OCI-LY7 (cell line): ENCODE results near the gene MORN1. TPM values are rescaled to one million over a fixed set of nuclear protein-coding genes. Genes with fewer than 3 reads are reported as not detected.

Source experiments
- BruUV-seq: library from RNA; stranded (reverse); fragments of 400-500 nt; replicated peaks from 2 replicates; lab custom pipeline; 2021; lab: Mats Ljungman, UMichigan
- CTCF ChIA-PET: fragments of 300-600 bp; sonication (Branson Sonifier 250); formaldehyde crosslinking; loops from one replicate; lab custom pipeline; 2022; ENCODE audit warnings: antibody characterized with exemption; ENCODE audit not compliant: unreplicated experiment; lab: Charles Lee
- POLR2A ChIA-PET: fragments of 300-600 bp; sonication (Branson Sonifier 250); formaldehyde crosslinking; loops from one replicate; lab custom pipeline; 2022; ENCODE audit warnings: antibody characterized with exemption; lab: Charles Lee
- DNase-seq: peaks from one replicate; pipeline ENCODE4 v3.0.0-alpha.2; 2015; ENCODE audit warnings: low spot score
- H2AFZ ChIP-seq: fragments of 200-600 bp; sonication (generic), shearing (Covaris generic); 2 replicates; pipeline ENCODE4 v1.6.1; 2014; ENCODE audit warnings: mild to moderate bottlenecking, antibody characterized with exemption, low read length, moderate library complexity
- H3K27ac ChIP-seq: fragments of 200-600 bp; sonication (generic); 2 replicates; pipeline ENCODE4 v1.5.1; 2014; ENCODE audit warnings: mixed run types, low read depth, mild to moderate bottlenecking, moderate library complexity, low read length, inconsistent platforms; ENCODE audit not compliant: poor library complexity, severe bottlenecking
- H3K36me3 ChIP-seq: fragments of 200-600 bp; sonication (generic); 2 replicates; pipeline ENCODE4 v1.6.1; 2014; ENCODE audit warnings: mild to moderate bottlenecking, antibody characterized with exemption, low read length, moderate library complexity, mixed read lengths; ENCODE audit not compliant: insufficient read depth
- H3K4me1 ChIP-seq: fragments of 200-600 bp; sonication (generic); 2 replicates; pipeline ENCODE4 v1.5.1; 2014; ENCODE audit warnings: mild to moderate bottlenecking, low read length; ENCODE audit not compliant: insufficient read depth, poor library complexity, severe bottlenecking
- H3K4me2 ChIP-seq: fragments of 200-600 bp; sonication (generic); 2 replicates; pipeline ENCODE4 v1.6.1; 2014; ENCODE audit warnings: mild to moderate bottlenecking, low read length
- H3K4me3 ChIP-seq: fragments of 200-600 bp; sonication (generic); 2 replicates; pipeline ENCODE4 v1.5.1; 2014; ENCODE audit warnings: mild to moderate bottlenecking, low read depth, low read length; ENCODE audit not compliant: poor library complexity, severe bottlenecking
- H3K79me2 ChIP-seq: fragments of 200-600 bp; sonication (generic); 2 replicates; pipeline ENCODE4 v1.6.1; 2016; ENCODE audit warnings: low read depth, mild to moderate bottlenecking, low read length, moderate library complexity, mixed read lengths; ENCODE audit not compliant: insufficient read depth
- H3K9me2 ChIP-seq: fragments of 200-600 bp; sonication (generic); 2 replicates; pipeline ENCODE4 v1.6.1; 2016; ENCODE audit warnings: mild to moderate bottlenecking, low read length, mixed read lengths; ENCODE audit not compliant: insufficient read depth
- H3K9me3 ChIP-seq: fragments of 200-600 bp; sonication (generic); 2 replicates; pipeline ENCODE4 v1.6.1; 2014; ENCODE audit warnings: mild to moderate bottlenecking, mixed run types, low read length, mixed read lengths
- H4K20me1 ChIP-seq: fragments of 200-600 bp; sonication (generic); 2 replicates; pipeline ENCODE4 v1.6.1; 2014; ENCODE audit warnings: mild to moderate bottlenecking, antibody characterized with exemption, low read length, moderate library complexity, mixed read lengths; ENCODE audit not compliant: insufficient read depth
- EZH2phosphoT487 ChIP-seq: fragments of 200-600 bp; sonication (generic); IDR thresholded peaks from 2 replicates; pipeline ENCODE4 v1.6.1; 2018; ENCODE audit warnings: low read depth, borderline replicate concordance, mild to moderate bottlenecking, mixed run types, antibody characterized with exemption, low read length, moderate library complexity, mixed read lengths
- intact Hi-C: fragments of 100-400 bp; cut with micrococcal nuclease; formaldehyde crosslinking; loops from one replicate; pipeline ENCODE4 v1.10.0; 2022; ENCODE audit not compliant: unreplicated experiment
- total RNA-seq, 2 experiments: library from RNA; depleted of rRNA in 1 of 2; stranded (reverse); fragments of >200 nt in 1 of 2; shearing (Covaris generic) in 1 of 2; gene quantifications; 2 replicates each; pipeline ENCODE4 v1.2.3, GENCODE V29; 2014 to 2022
- TF ChIP-seq, protein P1 (sequence below): fragments of 200-600 bp; sonication (generic); conservative IDR thresholded peaks from 2 replicates; pipeline ENCODE4 v1.5.1; 2014; ENCODE audit warnings: mild to moderate bottlenecking, antibody characterized with exemption, low read length, moderate library complexity, mixed read lengths

Gene MORN1
- total RNA-seq, 2 experiments from 2014 or later, result 13.1 to 29.7 TPM

- intact Hi-C loops, result no loop called here
- POLR2A ChIA-PET, result no interaction called here
- H2AFZ ChIP-seq, result no peak overlapping the region
Observed at GRCh38 chr1:2340918-2341254, 50.5 kb downstream of the MORN1 start.

GRCh38 chr1:2340086-2340917 lies 51.1 kb downstream of the MORN1 start:
- Histone ChIP-seq H3K79me2 (no peaks in the 10 kb centered on the region), H3K9me2 (no peaks in the 10 kb centered on the region), H3K4me1 (no peaks in the 10 kb centered on the region), H2AFZ (no peak overlapping the region), H3K4me3 (no peak overlapping the region), H3K9me3 (no peaks in the 10 kb centered on the region), H3K4me2 (no peak overlapping the region), H3K27ac (no peak overlapping the region), H3K36me3 (no peaks in the 10 kb centered on the region), H4K20me1 (no peaks in the 10 kb centered on the region)
- no peak for DNase-seq
- intact Hi-C loops, result no loop called here
- TF ChIP-seq, protein P1, sequence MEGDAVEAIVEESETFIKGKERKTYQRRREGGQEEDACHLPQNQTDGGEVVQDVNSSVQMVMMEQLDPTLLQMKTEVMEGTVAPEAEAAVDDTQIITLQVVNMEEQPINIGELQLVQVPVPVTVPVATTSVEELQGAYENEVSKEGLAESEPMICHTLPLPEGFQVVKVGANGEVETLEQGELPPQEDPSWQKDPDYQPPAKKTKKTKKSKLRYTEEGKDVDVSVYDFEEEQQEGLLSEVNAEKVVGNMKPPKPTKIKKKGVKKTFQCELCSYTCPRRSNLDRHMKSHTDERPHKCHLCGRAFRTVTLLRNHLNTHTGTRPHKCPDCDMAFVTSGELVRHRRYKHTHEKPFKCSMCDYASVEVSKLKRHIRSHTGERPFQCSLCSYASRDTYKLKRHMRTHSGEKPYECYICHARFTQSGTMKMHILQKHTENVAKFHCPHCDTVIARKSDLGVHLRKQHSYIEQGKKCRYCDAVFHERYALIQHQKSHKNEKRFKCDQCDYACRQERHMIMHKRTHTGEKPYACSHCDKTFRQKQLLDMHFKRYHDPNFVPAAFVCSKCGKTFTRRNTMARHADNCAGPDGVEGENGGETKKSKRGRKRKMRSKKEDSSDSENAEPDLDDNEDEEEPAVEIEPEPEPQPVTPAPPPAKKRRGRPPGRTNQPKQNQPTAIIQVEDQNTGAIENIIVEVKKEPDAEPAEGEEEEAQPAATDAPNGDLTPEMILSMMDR, result no peak
- no peak for TF ChIP-seq EZH2phosphoT487
- BruUV-seq, result no TSS peak
- CTCF ChIA-PET, result no interaction called here
- POLR2A ChIA-PET, result no interaction called here

More at GRCh38 chr1:2340918-2341254, 50.5 kb downstream of the MORN1 start:
- TF ChIP-seq, protein P1, result no peak
- no peak for TF ChIP-seq EZH2phosphoT487
- CTCF ChIA-PET, result no interaction called here
- no peaks in the 10 kb centered on the region for H3K79me2 ChIP-seq
- H3K27ac ChIP-seq, result no peak overlapping the region
- no peak overlapping the region for H3K4me3 ChIP-seq
- no peaks in the 10 kb centered on the region for H3K4me1 ChIP-seq
- H3K9me3 ChIP-seq, result no peaks in the 10 kb centered on the region
- H3K9me2 ChIP-seq, result no peaks in the 10 kb centered on the region
- no TSS peak for BruUV-seq
- no peaks in the 10 kb centered on the region for H3K36me3 ChIP-seq
- H3K4me2 ChIP-seq, result no peak overlapping the region
- no peaks in the 10 kb centered on the region for H4K20me1 ChIP-seq
- no peak for DNase-seq

DNA sequence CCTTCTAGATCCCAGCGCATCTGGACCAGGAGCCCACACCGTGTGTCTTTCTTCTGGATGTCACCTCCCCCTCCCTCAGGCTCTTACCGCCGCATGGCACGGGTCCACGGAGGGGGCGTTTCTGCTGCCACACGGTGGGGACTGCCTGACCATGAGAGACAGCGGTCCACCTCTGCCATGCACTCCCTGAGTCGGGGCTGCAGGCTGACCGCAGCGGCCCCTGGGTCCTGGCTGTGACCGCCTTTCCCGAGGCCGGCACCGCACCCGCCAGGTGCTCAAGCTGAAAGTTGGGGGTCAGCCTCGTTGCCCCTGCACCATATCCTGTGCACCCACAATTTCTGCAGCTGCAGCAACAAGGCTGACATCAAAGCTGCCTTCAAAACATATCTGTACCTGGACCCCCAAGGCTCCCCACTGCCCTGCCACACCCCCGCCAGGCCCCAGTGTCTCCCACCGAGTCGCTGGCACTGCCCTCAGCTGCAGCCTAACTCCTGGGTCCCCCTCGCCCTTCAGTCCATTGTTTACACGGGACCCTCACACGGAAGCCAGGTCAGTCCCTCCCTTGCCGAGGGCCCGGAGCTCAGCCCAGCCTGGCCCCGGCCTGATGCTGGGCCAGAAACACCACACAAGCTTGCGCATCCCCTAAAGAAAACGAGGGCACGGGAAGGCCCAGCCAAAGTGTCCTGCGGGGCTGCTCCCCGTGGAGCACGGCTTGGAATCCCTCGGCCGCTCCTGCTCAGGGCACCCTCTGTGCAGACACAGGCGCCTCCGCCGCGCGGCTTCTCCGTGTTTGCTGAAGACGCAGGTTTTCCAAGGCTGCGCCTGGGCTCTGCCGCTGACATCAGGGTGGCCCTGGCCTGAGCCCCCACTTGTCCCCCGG lies 51.9 kb downstream of the MORN1 start:
- intact Hi-C loops, result no loop called here
- Histone ChIP-seq H3K4me1 (no peaks in the 10 kb centered on the region), H3K4me3 (no peak overlapping the region), H4K20me1 (no peaks in the 10 kb centered on the region), H3K4me2 (no peak overlapping the region), H3K79me2 (no peaks in the 10 kb centered on the region), H3K27ac (no peak overlapping the region), H2AFZ (no peak overlapping the region), H3K36me3 (no peaks in the 10 kb centered on the region), H3K9me2 (no peaks in the 10 kb centered on the region), H3K9me3 (no peaks in the 10 kb centered on the region)
- no TSS peak for BruUV-seq
- CTCF ChIA-PET, result no interaction called here
- no peak for DNase-seq
- TF ChIP-seq, protein P1, result no peak
- TF ChIP-seq EZH2phosphoT487, result no peak
- POLR2A ChIA-PET, result no interaction called here
